Stimulated activated CD8-positive, alpha-beta memory T cell treated with anti-CD3 and anti-CD28 coated beads, Interleukin-15, amount 100 ng/mL, for 4 hours (primary cell): ENCODE data around the gene KRTAP9-2.
"Not testable (repeated sequence)": the region's sequence is repeated elsewhere in the genome, so short reads cannot be mapped to it uniquely, and the experiment has no call there.

Experiments
- DNase-seq, 2 donors: peaks; one replicate each; pipeline ENCODE4 v3.0.0-alpha.2; 2020; ENCODE audit warnings: low read depth in 2 of 2

Gene KRTAP9-2

GRCh38 chr17:41226598-41227095, at the start of gene KRTAP9-2:
KRTAP9-2 (plus strand) TSS chr17:41226648; CDS start chr17:41226655, 7 bp downstream.
- not testable (repeated sequence) for DNase-seq

- DNase-seq = no peak
Observed at GRCh38 chr17:41176744-41177387, 49.6 kb upstream of the KRTAP9-2 start.

- DNase-seq = no peak
Observed at GRCh38 chr17:41177727-41178271, 48.6 kb upstream of the KRTAP9-2 start, which contains the start of gene KRTAP4-2. KRTAP4-2 (minus strand) TSS chr17:41178221; CDS start chr17:41178164, 57 bp downstream.

- DNase-seq = no peak
Observed at GRCh38 chr17:41178341-41178740, 48.1 kb upstream of the KRTAP9-2 start.

- DNase-seq = no peak
Observed at GRCh38 chr17:41178843-41179616, 47.4 kb upstream of the KRTAP9-2 start.

- DNase-seq = no peak
Observed at GRCh38 chr17:41184480-41184961, 41.9 kb upstream of the KRTAP9-2 start, which contains the start of gene KRTAP4-1. KRTAP4-1 (minus strand) TSS chr17:41184911; CDS start chr17:41184854, 57 bp downstream.

GRCh38 chr17:41185001-41185400, 41.4 kb upstream of the KRTAP9-2 start:
- DNase-seq = no peak

GRCh38 chr17:41186872-41187271, 39.6 kb upstream of the KRTAP9-2 start:
- DNase-seq = no peak

- not testable (repeated sequence) for DNase-seq
Observed at GRCh38 chr17:41189837-41190318, 36.6 kb upstream of the KRTAP9-2 start, which contains the start of gene KRTAP9-1. KRTAP9-1 (plus strand) TSS chr17:41189887; CDS start chr17:41189887, 0 bp downstream.

GRCh38 chr17:41190328-41190727, 36.1 kb upstream of the KRTAP9-2 start:
- no peak for DNase-seq

- DNase-seq = no peak
Observed at GRCh38 chr17:41196068-41196467, 30.4 kb upstream of the KRTAP9-2 start.

- DNase-seq = no peak
Observed at GRCh38 chr17:41199421-41200078, 26.9 kb upstream of the KRTAP9-2 start.

GRCh38 chr17:41211845-41212466, 14.5 kb upstream of the KRTAP9-2 start:
- DNase-seq = no peak

GRCh38 chr17:41212524-41213169, 13.8 kb upstream of the KRTAP9-2 start:
- no peak for DNase-seq

- no peak for DNase-seq
Observed at GRCh38 chr17:41215681-41216080, 10.8 kb upstream of the KRTAP9-2 start.

GRCh38 chr17:41223821-41224220, 2.6 kb upstream of the KRTAP9-2 start:
- no peak for DNase-seq

GRCh38 chr17:41226051-41226450, 397 bp upstream of the KRTAP9-2 start:
- no peak for DNase-seq

GRCh38 chr17:41230094-41230493, 3.6 kb downstream of the KRTAP9-2 start:
- DNase-seq = no peak

- DNase-seq = no peak
Observed at GRCh38 chr17:41231731-41232130, 5.3 kb downstream of the KRTAP9-2 start.

- DNase-seq = not testable (repeated sequence)
Observed at GRCh38 chr17:41232399-41233105, 6.1 kb downstream of the KRTAP9-2 start, which contains the start of gene KRTAP9-3. KRTAP9-3 (plus strand) TSS chr17:41232449; CDS start chr17:41232502, 53 bp downstream.
